GM12801 (cell line): ENCODE measurements around the gene COL27A1.

Experiments
- TF ChIP-seq, protein P1 (sequence below): IDR thresholded peaks from one replicate; pipeline ENCODE4 v1.5.1; 2011; ENCODE audit warnings: control low read depth; ENCODE audit not compliant: insufficient read length; ENCODE audit errors: extremely low read depth

COL27A1 gene

DNA sequence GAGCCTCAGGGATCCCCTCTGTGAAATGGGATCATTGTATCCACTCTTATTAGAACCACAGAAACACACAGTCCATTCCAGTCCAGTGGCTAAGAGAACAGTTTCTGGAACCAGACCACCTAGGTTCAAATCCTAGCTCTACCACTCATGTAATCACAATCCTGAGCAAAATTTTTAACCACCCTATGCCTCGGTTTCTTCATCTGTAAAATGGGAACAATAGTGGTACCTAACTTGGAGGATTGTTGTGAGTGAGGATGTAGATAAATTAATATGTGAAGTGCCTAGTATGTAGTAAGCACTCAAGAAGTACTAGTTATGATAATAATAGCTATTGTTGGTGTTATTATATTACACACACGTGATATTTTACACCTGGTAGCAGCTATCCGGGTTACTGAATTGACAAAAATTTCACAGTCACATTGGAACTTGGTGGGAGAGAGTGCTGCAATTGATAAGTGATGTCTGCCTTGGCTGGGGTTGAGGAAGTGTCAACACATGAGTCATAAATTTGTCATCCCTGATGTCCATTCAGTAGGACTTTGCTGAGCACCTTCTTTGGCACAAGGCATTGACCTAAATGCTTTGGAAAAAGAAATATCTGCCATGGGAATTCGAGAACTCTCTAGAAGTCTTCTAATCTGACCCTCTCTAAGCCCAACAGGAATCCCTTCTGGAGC lies 68.4 kb downstream of the COL27A1 start:
- TF ChIP-seq, protein P1, sequence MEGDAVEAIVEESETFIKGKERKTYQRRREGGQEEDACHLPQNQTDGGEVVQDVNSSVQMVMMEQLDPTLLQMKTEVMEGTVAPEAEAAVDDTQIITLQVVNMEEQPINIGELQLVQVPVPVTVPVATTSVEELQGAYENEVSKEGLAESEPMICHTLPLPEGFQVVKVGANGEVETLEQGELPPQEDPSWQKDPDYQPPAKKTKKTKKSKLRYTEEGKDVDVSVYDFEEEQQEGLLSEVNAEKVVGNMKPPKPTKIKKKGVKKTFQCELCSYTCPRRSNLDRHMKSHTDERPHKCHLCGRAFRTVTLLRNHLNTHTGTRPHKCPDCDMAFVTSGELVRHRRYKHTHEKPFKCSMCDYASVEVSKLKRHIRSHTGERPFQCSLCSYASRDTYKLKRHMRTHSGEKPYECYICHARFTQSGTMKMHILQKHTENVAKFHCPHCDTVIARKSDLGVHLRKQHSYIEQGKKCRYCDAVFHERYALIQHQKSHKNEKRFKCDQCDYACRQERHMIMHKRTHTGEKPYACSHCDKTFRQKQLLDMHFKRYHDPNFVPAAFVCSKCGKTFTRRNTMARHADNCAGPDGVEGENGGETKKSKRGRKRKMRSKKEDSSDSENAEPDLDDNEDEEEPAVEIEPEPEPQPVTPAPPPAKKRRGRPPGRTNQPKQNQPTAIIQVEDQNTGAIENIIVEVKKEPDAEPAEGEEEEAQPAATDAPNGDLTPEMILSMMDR: no peak

DNA sequence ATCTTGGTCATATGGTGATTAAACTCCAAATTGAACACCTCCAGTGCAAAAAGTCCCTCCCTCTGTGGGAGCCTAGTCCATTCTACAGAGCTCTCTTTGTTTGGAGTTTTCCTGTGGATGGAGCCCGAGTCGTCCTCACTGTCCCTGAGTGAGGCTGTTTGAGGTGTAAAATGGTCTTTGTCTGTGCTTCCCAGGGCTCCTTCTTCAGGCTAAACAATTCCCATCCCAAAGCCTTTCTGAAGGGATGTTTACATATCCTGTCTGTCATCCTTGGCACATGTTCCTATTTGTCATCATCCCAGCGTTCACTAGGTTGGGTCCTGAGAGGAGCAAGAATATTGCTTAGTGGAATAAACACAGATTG lies 68.9 kb downstream of the COL27A1 start:
- TF ChIP-seq, protein P1: no peak

DNA sequence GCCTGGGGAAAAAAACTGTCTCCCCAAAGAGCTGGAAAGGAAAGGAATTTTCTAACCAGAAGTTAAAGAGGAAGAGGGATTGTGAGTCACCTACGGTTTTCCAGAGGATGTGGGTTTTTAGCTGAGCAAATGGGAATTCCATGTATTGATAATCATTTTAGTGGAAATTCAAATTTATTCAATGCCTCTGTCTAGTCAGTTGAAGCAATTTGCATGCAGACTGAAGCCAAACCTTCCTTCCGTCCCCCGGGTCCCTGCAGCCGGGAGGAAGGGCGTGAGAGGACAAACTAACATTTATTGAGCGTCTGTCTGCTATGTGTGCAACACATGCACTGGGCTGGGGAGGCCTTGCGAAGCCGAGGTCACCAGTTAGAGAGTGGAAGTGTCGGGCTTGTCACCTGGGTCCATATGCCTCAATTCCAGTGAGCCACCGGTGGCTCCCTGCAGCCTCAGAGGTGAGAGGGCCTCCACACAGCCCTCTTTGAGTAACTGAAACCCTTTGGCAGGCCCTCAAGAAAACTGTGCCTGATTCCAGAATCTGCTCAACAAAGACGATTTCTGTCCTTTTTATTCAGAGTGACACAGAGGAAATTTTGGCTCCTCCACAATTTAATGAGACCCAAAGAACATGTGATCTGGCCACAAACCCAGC lies 70.3 kb downstream of the COL27A1 start:
- TF ChIP-seq, protein P1: no peak

DNA sequence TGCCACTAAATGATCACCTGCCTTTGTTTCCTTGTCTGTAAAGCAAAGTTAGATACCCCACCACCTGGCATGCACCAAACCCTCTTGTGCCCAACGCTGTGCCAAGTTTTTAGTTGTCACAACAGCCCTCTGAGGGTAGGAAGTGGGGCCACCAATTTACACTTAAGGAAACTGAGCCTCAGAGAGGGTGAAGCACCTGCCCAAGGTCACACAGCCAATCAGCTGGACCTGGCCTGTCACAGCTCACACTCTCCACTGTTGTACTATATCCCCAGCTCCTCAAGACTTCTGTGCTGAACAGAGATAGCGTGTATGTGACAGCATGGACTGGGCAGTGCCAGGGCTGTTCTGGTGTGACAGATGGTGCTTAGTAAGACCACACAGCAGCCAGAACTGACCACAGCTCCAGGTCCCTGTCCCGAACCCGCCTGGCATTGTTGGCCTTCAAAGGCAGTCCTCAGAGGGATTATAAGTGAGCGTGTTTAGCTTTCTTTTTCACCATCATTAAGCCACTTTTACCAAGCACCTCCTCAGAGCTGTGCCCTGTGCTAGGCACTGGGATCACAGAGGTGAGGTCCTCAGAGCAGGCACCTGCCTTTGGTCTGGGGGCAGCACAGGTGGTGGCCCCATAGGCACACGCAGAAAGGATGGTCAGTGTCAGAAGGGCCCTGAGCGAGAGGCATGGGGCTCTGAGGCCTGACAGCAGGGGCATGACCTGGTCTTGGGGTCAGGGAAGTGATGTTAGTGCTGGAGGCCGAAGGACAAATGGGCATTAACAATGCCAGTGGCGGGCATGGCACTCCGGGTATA lies 71.1 kb downstream of the COL27A1 start:
- TF ChIP-seq, protein P1: no peak

DNA sequence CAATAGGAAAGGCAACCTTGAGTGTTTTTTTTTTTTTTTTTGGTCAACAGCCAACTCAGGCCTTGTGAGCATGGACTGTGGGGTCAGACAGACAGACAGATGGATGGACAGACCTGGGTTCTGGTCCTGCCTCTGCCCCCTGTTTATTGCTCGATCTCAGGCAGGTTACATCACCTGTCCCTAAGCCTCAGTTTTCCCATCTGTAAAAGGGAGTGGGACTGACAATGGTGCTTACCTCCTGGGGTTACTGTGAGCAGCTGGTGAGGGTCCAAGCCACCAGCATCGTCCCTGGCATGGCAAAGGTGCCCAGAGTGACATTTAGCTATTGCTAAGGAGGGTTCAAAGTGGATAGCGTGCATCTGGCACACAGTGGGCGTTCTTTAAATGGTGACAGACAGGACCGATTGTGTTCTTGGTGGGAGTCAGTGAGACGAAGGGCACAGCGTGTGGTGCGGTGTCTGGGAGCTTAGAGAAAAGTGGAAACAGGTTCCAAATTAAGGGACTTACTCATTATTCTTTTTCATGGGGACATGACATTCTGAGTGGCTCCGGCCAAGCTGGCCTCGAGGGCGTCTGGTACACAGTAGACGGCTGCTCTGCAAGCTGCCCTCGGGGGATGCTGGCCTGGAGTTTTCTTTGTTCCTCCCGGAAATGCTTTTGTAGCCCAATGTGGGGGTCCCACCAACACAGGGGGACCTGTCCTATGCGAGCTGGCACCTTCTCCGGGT lies 72.1 kb downstream of the COL27A1 start:
- TF ChIP-seq, protein P1: no peak

DNA sequence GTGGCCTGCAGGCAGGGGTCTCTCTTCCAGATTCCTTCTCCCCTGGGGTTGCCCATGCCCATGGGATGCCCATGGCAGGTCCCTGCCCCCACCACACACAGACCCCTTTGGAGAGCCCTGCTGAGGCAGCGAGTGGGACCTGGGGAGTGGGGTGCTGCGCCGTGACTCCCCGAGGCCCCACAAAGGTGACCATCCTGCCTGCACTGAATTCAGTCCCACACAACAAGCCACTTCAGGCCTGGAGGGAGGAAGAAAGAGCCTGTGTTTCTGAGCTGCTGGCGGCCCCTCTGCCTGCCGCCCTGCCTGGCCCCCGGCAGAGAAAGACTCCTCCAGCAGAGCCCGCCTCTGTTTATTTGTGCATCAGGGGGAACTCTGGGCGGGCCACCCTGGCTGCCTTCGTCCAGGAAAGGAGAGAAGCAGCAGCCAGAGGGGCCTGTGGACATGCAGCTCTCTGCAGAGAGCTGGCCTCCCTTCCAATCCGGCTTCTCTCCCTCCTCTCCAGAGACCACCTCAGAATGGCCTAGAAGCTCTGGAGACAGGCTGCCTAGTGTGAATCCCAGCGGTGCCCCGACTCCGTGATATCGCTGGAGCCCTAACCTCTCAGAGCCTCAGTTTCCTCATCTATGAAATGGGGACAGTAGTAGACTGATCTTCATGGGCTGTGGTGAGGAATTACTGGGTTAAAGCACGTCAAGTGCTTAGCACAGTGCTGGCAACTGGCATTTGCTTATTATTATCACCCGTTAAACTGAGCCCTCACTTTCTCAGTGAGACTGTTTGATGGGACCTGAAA lies 72.9 kb downstream of the COL27A1 start:
- TF ChIP-seq, protein P1: no peak
